Gastrocnemius medialis (tissue), 4 donors: ENCODE measurements around the gene NAV1.

ENCODE experiments used
- POLR2A ChIP-seq, 2 donors: fragments of 450-650 bp; IDR thresholded peaks; one replicate each; pipeline ENCODE4 v1.6.1; 2017; ENCODE audit warnings: antibody characterized with exemption in 2 of 2, mild to moderate bottlenecking in 2 of 2, moderate library complexity in 2 of 2
- TF ChIP-seq, protein P1 (sequence below), 5 experiments: fragments of 450-650 bp in 3 of 5; fragments of 200-600 bp in 2 of 5; sonication (generic) in 2 of 5; IDR thresholded peaks in 4 of 5; conservative IDR thresholded peaks in 1 of 5; 1 replicate in 4 of 5; 2 replicates in 1 of 5; pipeline ENCODE4 v1.5.1; 2016 to 2019; ENCODE audit warnings: antibody characterized with exemption in 5 of 5, mild to moderate bottlenecking in 3 of 5, moderate library complexity in 3 of 5

GRCh38 chr1:201513498-201514243 lies 25.3 kb upstream of the NAV1 start:
- TF ChIP-seq, protein P1, sequence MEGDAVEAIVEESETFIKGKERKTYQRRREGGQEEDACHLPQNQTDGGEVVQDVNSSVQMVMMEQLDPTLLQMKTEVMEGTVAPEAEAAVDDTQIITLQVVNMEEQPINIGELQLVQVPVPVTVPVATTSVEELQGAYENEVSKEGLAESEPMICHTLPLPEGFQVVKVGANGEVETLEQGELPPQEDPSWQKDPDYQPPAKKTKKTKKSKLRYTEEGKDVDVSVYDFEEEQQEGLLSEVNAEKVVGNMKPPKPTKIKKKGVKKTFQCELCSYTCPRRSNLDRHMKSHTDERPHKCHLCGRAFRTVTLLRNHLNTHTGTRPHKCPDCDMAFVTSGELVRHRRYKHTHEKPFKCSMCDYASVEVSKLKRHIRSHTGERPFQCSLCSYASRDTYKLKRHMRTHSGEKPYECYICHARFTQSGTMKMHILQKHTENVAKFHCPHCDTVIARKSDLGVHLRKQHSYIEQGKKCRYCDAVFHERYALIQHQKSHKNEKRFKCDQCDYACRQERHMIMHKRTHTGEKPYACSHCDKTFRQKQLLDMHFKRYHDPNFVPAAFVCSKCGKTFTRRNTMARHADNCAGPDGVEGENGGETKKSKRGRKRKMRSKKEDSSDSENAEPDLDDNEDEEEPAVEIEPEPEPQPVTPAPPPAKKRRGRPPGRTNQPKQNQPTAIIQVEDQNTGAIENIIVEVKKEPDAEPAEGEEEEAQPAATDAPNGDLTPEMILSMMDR (IDR thresholded peaks at IDR 0.05 in 4 of 5, conservative IDR thresholded peaks at IDR 0.05 in 1 of 5) = no peak
- TF ChIP-seq POLR2A (IDR thresholded peaks at IDR 0.05) = no peak
